ENCODE data around the gene PRKAR1B. TPM values are rescaled to one million over a fixed set of nuclear protein-coding genes. Genes with fewer than 3 reads are reported as not detected.

Gene PRKAR1B
- total and polyA plus RNA-seq, 10 donors: 9.9 to 39.5 (median 23.5) TPM

- H3K27ac ChIP-seq: no peak overlapping the region
- 85 to 91% (median 87%) methylated on average over 15 of the region's 15 CpGs for WGBS, 5 donors
- H3K9me3 ChIP-seq: no peaks in the 10 kb centered on the region
- peaks cover 0 to 80% (median 24%) of the 10 kb centered on the region in 6 donors for H3K36me3 ChIP-seq
- intact Hi-C loops (cut with DNase I; ENCODE audit: low total_unique reads): no loop called here
- peak; percentile 33 for DNase-seq
- H3K4me3 ChIP-seq: no peak overlapping the region
- H3K4me1 ChIP-seq: peaks cover 0 to 3% (median 0%) of the 10 kb centered on the region in 6 donors
- TF ChIP-seq POLR2AphosphoS5 (IDR thresholded peaks at IDR 0.05) (no peak), CTCF (IDR thresholded peaks at IDR 0.05 in 8 of 11, conservative IDR thresholded peaks at IDR 0.05 in 3 of 11) (no peak), POLR2A (IDR thresholded peaks at IDR 0.05) (no peak)
- no peaks in the 10 kb centered on the region for H3K27me3 ChIP-seq (replicated peaks in 1 of 7)
Observed at GRCh38 chr7:751826-752225, 24.7 kb upstream of the PRKAR1B start.

GRCh38 chr7:750111-750905 is 23.2 kb upstream of the PRKAR1B start:
- Histone ChIP-seq H3K4me3 (no peak overlapping the region), H3K27me3 (replicated peaks in 1 of 7) (no peaks in the 10 kb centered on the region), H3K27ac (no peak overlapping the region), H3K36me3 (peaks cover 0 to 70% (median 15%) of the 10 kb centered on the region in 6 donors), H3K9me3 (no peaks in the 10 kb centered on the region), H3K4me1 (peaks cover 0 to 9% (median 0%) of the 10 kb centered on the region in 6 donors)
- WGBS, 5 donors: 94 to 97% (median 96%) methylated on average over 26 of the region's 26 CpGs
- TF ChIP-seq CTCF (IDR thresholded peaks at IDR 0.05 in 8 of 11, conservative IDR thresholded peaks at IDR 0.05 in 3 of 11): no peak
- TF ChIP-seq POLR2AphosphoS5 (IDR thresholded peaks at IDR 0.05): no peak
- no peak for TF ChIP-seq POLR2A (IDR thresholded peaks at IDR 0.05)
- DNase-seq: peak; percentile 56
- intact Hi-C loops (cut with DNase I; ENCODE audit: low total_unique reads): no loop called here

GRCh38 chr7:749140-749551 is 22.1 kb upstream of the PRKAR1B start:
- peak; percentile 44 for DNase-seq
- peaks cover 0 to 9% (median 0%) of the 10 kb centered on the region in 6 donors for H3K4me1 ChIP-seq
- WGBS, 5 donors: 86 to 93% (median 89%) methylated on average over 14 of the region's 14 CpGs
- peaks cover 0 to 67% (median 7%) of the 10 kb centered on the region in 6 donors for H3K36me3 ChIP-seq
- H3K9me3 ChIP-seq: peaks cover 0 to under 1% (median 0%) of the 10 kb centered on the region in 8 donors
- H3K27me3 ChIP-seq (replicated peaks in 1 of 7): no peaks in the 10 kb centered on the region
- H3K4me3 ChIP-seq: no peak overlapping the region
- TF ChIP-seq POLR2AphosphoS5 (IDR thresholded peaks at IDR 0.05): no peak
- no peak for TF ChIP-seq POLR2A (IDR thresholded peaks at IDR 0.05)
- TF ChIP-seq CTCF (IDR thresholded peaks at IDR 0.05 in 8 of 11, conservative IDR thresholded peaks at IDR 0.05 in 3 of 11): no peak
- intact Hi-C loops (cut with DNase I; ENCODE audit: low total_unique reads): no loop called here
- no peak overlapping the region for H3K27ac ChIP-seq

GRCh38 chr7:748446-748845 is 21.4 kb upstream of the PRKAR1B start:
- Histone ChIP-seq H3K4me3 (no peak overlapping the region), H3K36me3 (peaks cover 0 to 60% (median 7%) of the 10 kb centered on the region in 6 donors), H3K27me3 (replicated peaks in 1 of 7) (no peaks in the 10 kb centered on the region), H3K27ac (no peak overlapping the region), H3K4me1 (peaks cover 0 to 9% (median 0%) of the 10 kb centered on the region in 6 donors), H3K9me3 (peaks cover 0 to 2% (median 0%) of the 10 kb centered on the region in 8 donors)
- WGBS, 5 donors: 95 to 97% (median 96%) methylated on average over 12 to 15 of the region's 15 CpGs
- TF ChIP-seq POLR2A (IDR thresholded peaks at IDR 0.05) (no peak), CTCF (IDR thresholded peaks at IDR 0.05 in 8 of 11, conservative IDR thresholded peaks at IDR 0.05 in 3 of 11) (no peak), POLR2AphosphoS5 (IDR thresholded peaks at IDR 0.05) (no peak)
- peak; percentile 51 for DNase-seq
- intact Hi-C loops (cut with DNase I; ENCODE audit: low total_unique reads): no loop called here
